Keratinocyte (primary cell): ENCODE data around the gene CEP131.

Source experiments
- EZH2 ChIP-seq: IDR thresholded peaks from one replicate; pipeline ENCODE4 v1.6.1; 2012; ENCODE audit warnings: inconsistent platforms, mild to moderate bottlenecking, low read length, moderate library complexity
- TF ChIP-seq, protein P1 (sequence below), 3 experiments: IDR thresholded peaks in 1 of 3; conservative IDR thresholded peaks in 1 of 3; optimal IDR thresholded peaks in 1 of 3; 2 replicates in 2 of 3; 3 replicates in 1 of 3; pipeline versions ENCODE3 to v1.5.1; 2011; ENCODE audit warnings: low read length in 3 of 3, mild to moderate bottlenecking in 3 of 3, moderate library complexity in 2 of 3, control low read depth in 1 of 3, inconsistent platforms in 1 of 3; ENCODE audit not compliant: insufficient read depth in 2 of 3; ENCODE audit errors: extremely low read depth in 1 of 3

DNA sequence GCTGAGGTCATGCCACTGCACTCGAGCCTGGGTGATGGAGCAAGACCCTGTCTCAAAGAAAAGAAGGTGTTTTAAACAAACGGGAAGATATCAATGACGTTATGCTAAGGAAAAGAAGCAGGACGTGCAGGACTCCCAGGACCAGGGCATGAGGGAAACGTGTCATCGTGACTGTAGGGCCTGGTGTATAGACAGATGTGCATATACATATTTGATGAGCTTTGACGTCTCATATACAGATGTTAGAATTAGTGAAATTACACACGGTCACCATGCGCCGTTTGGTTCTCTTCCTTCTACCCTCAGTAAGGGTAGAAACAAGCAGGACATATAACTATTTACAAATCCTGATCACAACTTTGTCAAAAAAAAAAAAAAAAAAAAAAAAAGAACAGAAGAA is 75.1 kb downstream of the CEP131 start:
- TF ChIP-seq, protein P1, sequence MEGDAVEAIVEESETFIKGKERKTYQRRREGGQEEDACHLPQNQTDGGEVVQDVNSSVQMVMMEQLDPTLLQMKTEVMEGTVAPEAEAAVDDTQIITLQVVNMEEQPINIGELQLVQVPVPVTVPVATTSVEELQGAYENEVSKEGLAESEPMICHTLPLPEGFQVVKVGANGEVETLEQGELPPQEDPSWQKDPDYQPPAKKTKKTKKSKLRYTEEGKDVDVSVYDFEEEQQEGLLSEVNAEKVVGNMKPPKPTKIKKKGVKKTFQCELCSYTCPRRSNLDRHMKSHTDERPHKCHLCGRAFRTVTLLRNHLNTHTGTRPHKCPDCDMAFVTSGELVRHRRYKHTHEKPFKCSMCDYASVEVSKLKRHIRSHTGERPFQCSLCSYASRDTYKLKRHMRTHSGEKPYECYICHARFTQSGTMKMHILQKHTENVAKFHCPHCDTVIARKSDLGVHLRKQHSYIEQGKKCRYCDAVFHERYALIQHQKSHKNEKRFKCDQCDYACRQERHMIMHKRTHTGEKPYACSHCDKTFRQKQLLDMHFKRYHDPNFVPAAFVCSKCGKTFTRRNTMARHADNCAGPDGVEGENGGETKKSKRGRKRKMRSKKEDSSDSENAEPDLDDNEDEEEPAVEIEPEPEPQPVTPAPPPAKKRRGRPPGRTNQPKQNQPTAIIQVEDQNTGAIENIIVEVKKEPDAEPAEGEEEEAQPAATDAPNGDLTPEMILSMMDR (optimal IDR thresholded peaks at IDR 0.05 in 1 of 3, IDR thresholded peaks at IDR 0.05 in 1 of 3, conservative IDR thresholded peaks at IDR 0.05 in 1 of 3; ENCODE audit: extremely low read depth in 1 of 3, insufficient read depth in 2 of 3, low read length in 3 of 3): no peak
- no peak for TF ChIP-seq EZH2
